Liver (tissue), 9 donors: ENCODE measurements around the gene WAC. TPM values are rescaled to one million over a fixed set of nuclear protein-coding genes. Genes with fewer than 3 reads are reported as not detected.

ENCODE experiments used
- DNase-seq: peaks from one replicate; pipeline ENCODE4 v3.0.0-alpha.2; 2017; ENCODE audit warnings: low spot score
- H3K27ac ChIP-seq, 2 donors: one replicate each; pipeline ENCODE4 v1.7.0; 2013; ENCODE audit warnings: inconsistent platforms in 2 of 2, low read length in 2 of 2, control low read depth in 1 of 2, low read depth in 1 of 2, mild to moderate bottlenecking in 1 of 2
- H3K27me3 ChIP-seq, 4 donors: one replicate each; pipeline versions ENCODE4 v1.6.1 to v1.7.0; 2013; ENCODE audit warnings: low read length in 3 of 4, inconsistent platforms in 1 of 4, mild to moderate bottlenecking in 1 of 4, moderate library complexity in 1 of 4; ENCODE audit not compliant: control insufficient read depth in 4 of 4, insufficient read depth in 4 of 4
- H3K36me3 ChIP-seq, 4 donors: one replicate each; pipeline versions ENCODE4 v1.6.1 to v1.7.0; 2013; ENCODE audit warnings: low read length in 3 of 4, mild to moderate bottlenecking in 3 of 4, low read depth in 1 of 4, moderate library complexity in 1 of 4; ENCODE audit not compliant: control insufficient read depth in 4 of 4, insufficient read depth in 3 of 4
- H3K4me1 ChIP-seq, 4 donors: one replicate each; pipeline versions ENCODE4 v1.6.1 to v1.7.0; 2013; ENCODE audit warnings: low read length in 3 of 4, mild to moderate bottlenecking in 3 of 4, moderate library complexity in 1 of 4; ENCODE audit not compliant: control insufficient read depth in 4 of 4, insufficient read depth in 4 of 4
- H3K4me3 ChIP-seq, 3 donors: one replicate each; pipeline versions ENCODE4 v1.6.1 to v1.7.0; 2013; ENCODE audit warnings: low read length in 3 of 3, control low read depth in 1 of 3, low read depth in 1 of 3, mild to moderate bottlenecking in 1 of 3
- H3K9ac ChIP-seq, 2 donors: one replicate each; pipeline ENCODE4 v1.7.0; 2013; ENCODE audit warnings: low read length in 2 of 2, mild to moderate bottlenecking in 2 of 2, moderate library complexity in 2 of 2, control low read depth in 1 of 2, low read depth in 1 of 2
- H3K9me3 ChIP-seq, 4 donors: one replicate each; pipeline versions ENCODE4 v1.6.1 to v1.7.0; 2013; ENCODE audit warnings: low read length in 3 of 4; ENCODE audit not compliant: control insufficient read depth in 4 of 4
- EGR1 ChIP-seq, 2 donors: IDR thresholded peaks; 2 replicates each; pipeline ENCODE4 v1.6.1; 2016 to 2018; ENCODE audit warnings: antibody characterized with exemption in 2 of 2, low read depth in 2 of 2
- FOXA1 ChIP-seq: IDR thresholded peaks from 2 replicates; pipeline ENCODE4 v1.6.1; 2016; ENCODE audit warnings: antibody characterized with exemption
- FOXA2 ChIP-seq: IDR thresholded peaks from 2 replicates; pipeline ENCODE4 v1.6.1; 2016; ENCODE audit warnings: antibody characterized with exemption
- GABPA ChIP-seq, 2 donors: IDR thresholded peaks in 1 of 2; conservative IDR thresholded peaks in 1 of 2; 2 replicates each; pipeline ENCODE4 v1.6.1; 2016; ENCODE audit warnings: antibody characterized with exemption in 2 of 2, mild to moderate bottlenecking in 1 of 2, moderate library complexity in 1 of 2
- HNF4A ChIP-seq, 2 donors: conservative IDR thresholded peaks; 2 replicates each; pipeline ENCODE4 v1.6.1; 2016; ENCODE audit warnings: antibody characterized with exemption in 2 of 2, mild to moderate bottlenecking in 2 of 2
- HNF4G ChIP-seq: IDR thresholded peaks from 2 replicates; pipeline ENCODE4 v1.6.1; 2016; ENCODE audit warnings: antibody characterized with exemption
- JUND ChIP-seq, 2 donors: IDR thresholded peaks; 2 replicates each; pipeline ENCODE4 v1.6.1; 2016; ENCODE audit warnings: antibody characterized with exemption in 2 of 2
- NR2F2 ChIP-seq: IDR thresholded peaks from 2 replicates; pipeline ENCODE4 v1.6.1; 2016; ENCODE audit warnings: antibody characterized with exemption
- RAD21 ChIP-seq, 2 donors: IDR thresholded peaks; 2 replicates each; pipeline ENCODE4 v1.6.1; 2016; ENCODE audit warnings: antibody characterized with exemption in 2 of 2, mild to moderate bottlenecking in 2 of 2
- RXRA ChIP-seq, 2 donors: IDR thresholded peaks; 2 replicates each; pipeline ENCODE4 v1.6.1; 2017 to 2018; ENCODE audit warnings: antibody characterized with exemption in 2 of 2, mild to moderate bottlenecking in 1 of 2
- SP1 ChIP-seq: IDR thresholded peaks from 2 replicates; pipeline ENCODE4 v1.6.1; 2018; ENCODE audit warnings: antibody characterized with exemption, mild to moderate bottlenecking
- TAF1 ChIP-seq: conservative IDR thresholded peaks from 2 replicates; pipeline ENCODE4 v1.6.1; 2016; ENCODE audit warnings: antibody characterized with exemption, mild to moderate bottlenecking
- YY1 ChIP-seq: IDR thresholded peaks from 2 replicates; pipeline ENCODE4 v1.6.1; 2016; ENCODE audit warnings: antibody characterized with exemption, mild to moderate bottlenecking
- WGBS: extraction: QIAGEN DNeasy Blood & Tissue Kit; methylation state at CpG from one replicate; pipeline ENCODE4 v1.1.7; 2013; 5-methylcytosine and 5-hydroxymethylcytosine counted together
- polyA plus RNA-seq, 2 donors: library from polyadenylated mRNA; stranded (reverse) in 1 of 2; unstranded in 1 of 2; fragments of 200-250 nt in 1 of 2; fragments of >200 nt in 1 of 2; fragmentation: Nextera tagmentation in 1 of 2; extraction: Ambion mirVana in 1 of 2; gene quantifications; one replicate each; pipeline versions ENCODE4 v1.2.1 to v1.2.3, GENCODE V29; 2013 to 2015
- total RNA-seq, 2 donors: library from RNA; depleted of rRNA; stranded (reverse); fragments of >200 nt; gene quantifications; one replicate each; pipeline ENCODE4 v1.2.3, GENCODE V29; 2014
- TF ChIP-seq, protein P1 (sequence below): fragments of 150-350 bp; IDR thresholded peaks from 2 replicates; pipeline ENCODE4 v1.5.1; 2017; ENCODE audit warnings: improper control_type of control experiment, low read depth, low read length; ENCODE audit not compliant: missing input control
- TF ChIP-seq, protein P2 (sequence below): IDR thresholded peaks from 2 replicates; pipeline ENCODE4 v1.6.1; 2016; ENCODE audit warnings: antibody characterized with exemption
- TF ChIP-seq, protein P3 (sequence below): IDR thresholded peaks from 2 replicates; pipeline ENCODE4 v1.6.1; 2016; ENCODE audit warnings: antibody characterized with exemption
- TF ChIP-seq, protein P4 (sequence below): IDR thresholded peaks from 2 replicates; pipeline ENCODE4 v1.6.1; 2016; ENCODE audit warnings: antibody characterized with exemption
- TF ChIP-seq, protein P5 (sequence below): IDR thresholded peaks from 2 replicates; pipeline ENCODE4 v1.6.1; 2016; ENCODE audit warnings: antibody characterized with exemption, mild to moderate bottlenecking
- donor health status: healthy.
- donor health status: healthy.
- donor health status: healthy.
- donor health status: healthy.
- donor health status: healthy.

Gene WAC
- total and polyA plus RNA-seq, 4 donors = 20.2 to 48.7 (median 32.0) TPM

DNA sequence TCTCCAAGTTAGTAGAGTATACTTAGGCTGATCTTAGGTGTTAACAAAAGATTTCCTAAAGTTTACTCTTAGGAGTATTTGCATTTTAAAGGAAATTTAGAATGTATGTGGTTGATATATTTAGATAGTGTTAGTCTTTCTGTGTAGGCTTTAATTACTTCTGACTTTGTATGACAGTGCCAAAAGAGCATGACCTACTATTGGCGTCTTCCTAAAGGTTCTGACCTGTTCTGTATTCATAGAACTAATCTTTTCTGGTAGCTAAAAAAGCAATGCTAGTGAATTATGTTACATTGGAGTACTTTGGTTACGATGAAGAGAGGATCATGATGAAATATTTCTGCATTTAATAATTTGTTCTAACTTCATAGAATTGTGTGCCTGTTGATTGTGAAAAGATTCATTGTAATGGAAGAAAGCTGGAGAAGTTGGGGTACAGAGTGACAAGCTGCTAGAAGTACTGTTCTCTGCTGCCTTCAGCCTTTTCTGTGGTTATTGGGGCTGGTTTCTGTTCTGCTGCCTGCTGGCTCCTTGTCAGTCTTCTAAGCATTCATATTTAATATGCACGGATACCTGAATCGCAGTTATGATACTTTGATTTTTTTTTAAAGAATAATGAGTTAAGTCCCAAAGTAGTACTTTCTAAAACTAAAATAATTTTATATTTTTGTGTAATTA, 13.2 kb downstream of the WAC start:
- H3K9ac ChIP-seq = no peak overlapping the region
- 49% methylated on average over 4 of the region's 4 CpGs for WGBS
- no peak overlapping the region for H3K27ac ChIP-seq
- no peak for DNase-seq
- H3K4me3 ChIP-seq = no peak overlapping the region
- H3K4me1 ChIP-seq = peaks cover 6 to 39% (median 31%) of the 10 kb centered on the region in 4 donors
- TF ChIP-seq FOXA2 (no peak), GABPA (IDR thresholded peaks at IDR 0.05 in 1 of 2, conservative IDR thresholded peaks at IDR 0.05 in 1 of 2) (no peak), EGR1 (IDR thresholded peaks at IDR 0.05; ENCODE audit: low read depth in 2 of 2) (no peak), RXRA (IDR thresholded peaks at IDR 0.05) (no peak), TAF1 (no peak), RAD21 (IDR thresholded peaks at IDR 0.05) (no peak), HNF4A (conservative IDR thresholded peaks at IDR 0.05) (no peak), SP1 (no peak), YY1 (no peak), NR2F2 (no peak), HNF4G (no peak), FOXA1 (no peak), JUND (IDR thresholded peaks at IDR 0.05) (no peak)
- TF ChIP-seq, protein P1, sequence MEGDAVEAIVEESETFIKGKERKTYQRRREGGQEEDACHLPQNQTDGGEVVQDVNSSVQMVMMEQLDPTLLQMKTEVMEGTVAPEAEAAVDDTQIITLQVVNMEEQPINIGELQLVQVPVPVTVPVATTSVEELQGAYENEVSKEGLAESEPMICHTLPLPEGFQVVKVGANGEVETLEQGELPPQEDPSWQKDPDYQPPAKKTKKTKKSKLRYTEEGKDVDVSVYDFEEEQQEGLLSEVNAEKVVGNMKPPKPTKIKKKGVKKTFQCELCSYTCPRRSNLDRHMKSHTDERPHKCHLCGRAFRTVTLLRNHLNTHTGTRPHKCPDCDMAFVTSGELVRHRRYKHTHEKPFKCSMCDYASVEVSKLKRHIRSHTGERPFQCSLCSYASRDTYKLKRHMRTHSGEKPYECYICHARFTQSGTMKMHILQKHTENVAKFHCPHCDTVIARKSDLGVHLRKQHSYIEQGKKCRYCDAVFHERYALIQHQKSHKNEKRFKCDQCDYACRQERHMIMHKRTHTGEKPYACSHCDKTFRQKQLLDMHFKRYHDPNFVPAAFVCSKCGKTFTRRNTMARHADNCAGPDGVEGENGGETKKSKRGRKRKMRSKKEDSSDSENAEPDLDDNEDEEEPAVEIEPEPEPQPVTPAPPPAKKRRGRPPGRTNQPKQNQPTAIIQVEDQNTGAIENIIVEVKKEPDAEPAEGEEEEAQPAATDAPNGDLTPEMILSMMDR = no peak
- TF ChIP-seq, protein P2, sequence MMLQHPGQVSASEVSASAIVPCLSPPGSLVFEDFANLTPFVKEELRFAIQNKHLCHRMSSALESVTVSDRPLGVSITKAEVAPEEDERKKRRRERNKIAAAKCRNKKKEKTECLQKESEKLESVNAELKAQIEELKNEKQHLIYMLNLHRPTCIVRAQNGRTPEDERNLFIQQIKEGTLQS = no peak
- TF ChIP-seq, protein P3, sequence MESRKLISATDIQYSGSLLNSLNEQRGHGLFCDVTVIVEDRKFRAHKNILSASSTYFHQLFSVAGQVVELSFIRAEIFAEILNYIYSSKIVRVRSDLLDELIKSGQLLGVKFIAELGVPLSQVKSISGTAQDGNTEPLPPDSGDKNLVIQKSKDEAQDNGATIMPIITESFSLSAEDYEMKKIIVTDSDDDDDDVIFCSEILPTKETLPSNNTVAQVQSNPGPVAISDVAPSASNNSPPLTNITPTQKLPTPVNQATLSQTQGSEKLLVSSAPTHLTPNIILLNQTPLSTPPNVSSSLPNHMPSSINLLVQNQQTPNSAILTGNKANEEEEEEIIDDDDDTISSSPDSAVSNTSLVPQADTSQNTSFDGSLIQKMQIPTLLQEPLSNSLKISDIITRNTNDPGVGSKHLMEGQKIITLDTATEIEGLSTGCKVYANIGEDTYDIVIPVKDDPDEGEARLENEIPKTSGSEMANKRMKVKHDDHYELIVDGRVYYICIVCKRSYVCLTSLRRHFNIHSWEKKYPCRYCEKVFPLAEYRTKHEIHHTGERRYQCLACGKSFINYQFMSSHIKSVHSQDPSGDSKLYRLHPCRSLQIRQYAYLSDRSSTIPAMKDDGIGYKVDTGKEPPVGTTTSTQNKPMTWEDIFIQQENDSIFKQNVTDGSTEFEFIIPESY = no peak
- TF ChIP-seq, protein P4, sequence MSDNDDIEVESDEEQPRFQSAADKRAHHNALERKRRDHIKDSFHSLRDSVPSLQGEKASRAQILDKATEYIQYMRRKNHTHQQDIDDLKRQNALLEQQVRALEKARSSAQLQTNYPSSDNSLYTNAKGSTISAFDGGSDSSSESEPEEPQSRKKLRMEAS = no peak
- TF ChIP-seq, protein P5, sequence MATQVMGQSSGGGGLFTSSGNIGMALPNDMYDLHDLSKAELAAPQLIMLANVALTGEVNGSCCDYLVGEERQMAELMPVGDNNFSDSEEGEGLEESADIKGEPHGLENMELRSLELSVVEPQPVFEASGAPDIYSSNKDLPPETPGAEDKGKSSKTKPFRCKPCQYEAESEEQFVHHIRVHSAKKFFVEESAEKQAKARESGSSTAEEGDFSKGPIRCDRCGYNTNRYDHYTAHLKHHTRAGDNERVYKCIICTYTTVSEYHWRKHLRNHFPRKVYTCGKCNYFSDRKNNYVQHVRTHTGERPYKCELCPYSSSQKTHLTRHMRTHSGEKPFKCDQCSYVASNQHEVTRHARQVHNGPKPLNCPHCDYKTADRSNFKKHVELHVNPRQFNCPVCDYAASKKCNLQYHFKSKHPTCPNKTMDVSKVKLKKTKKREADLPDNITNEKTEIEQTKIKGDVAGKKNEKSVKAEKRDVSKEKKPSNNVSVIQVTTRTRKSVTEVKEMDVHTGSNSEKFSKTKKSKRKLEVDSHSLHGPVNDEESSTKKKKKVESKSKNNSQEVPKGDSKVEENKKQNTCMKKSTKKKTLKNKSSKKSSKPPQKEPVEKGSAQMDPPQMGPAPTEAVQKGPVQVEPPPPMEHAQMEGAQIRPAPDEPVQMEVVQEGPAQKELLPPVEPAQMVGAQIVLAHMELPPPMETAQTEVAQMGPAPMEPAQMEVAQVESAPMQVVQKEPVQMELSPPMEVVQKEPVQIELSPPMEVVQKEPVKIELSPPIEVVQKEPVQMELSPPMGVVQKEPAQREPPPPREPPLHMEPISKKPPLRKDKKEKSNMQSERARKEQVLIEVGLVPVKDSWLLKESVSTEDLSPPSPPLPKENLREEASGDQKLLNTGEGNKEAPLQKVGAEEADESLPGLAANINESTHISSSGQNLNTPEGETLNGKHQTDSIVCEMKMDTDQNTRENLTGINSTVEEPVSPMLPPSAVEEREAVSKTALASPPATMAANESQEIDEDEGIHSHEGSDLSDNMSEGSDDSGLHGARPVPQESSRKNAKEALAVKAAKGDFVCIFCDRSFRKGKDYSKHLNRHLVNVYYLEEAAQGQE = no peak
- no peaks in the 10 kb centered on the region for H3K27me3 ChIP-seq
- no peaks in the 10 kb centered on the region for H3K9me3 ChIP-seq
- peaks cover 2 to 27% (median 10%) of the 10 kb centered on the region in 4 donors for H3K36me3 ChIP-seq
